Astrocyte (in vitro differentiated cells and primary cell): ENCODE results near the gene INCA1. TPM values are rescaled to one million over a fixed set of nuclear protein-coding genes. Genes with fewer than 3 reads are reported as not detected.
A peak's percentile ranks its signal among the peaks of the same experiment; 100 is the strongest.

ENCODE experiments used
- DNase-seq: peaks from one replicate; pipeline ENCODE4 v3.0.0-alpha.2; 2010; ENCODE audit warnings: low read depth
- FAIRE-seq: peaks from 2 replicates; lab custom pipeline; 2011; peaks lifted over from hg19 to GRCh38; lab: Jason Lieb, UNC
- H2AFZ ChIP-seq: 2 replicates; pipeline ENCODE4 v1.6.0; 2012; ENCODE audit warnings: low read depth, low read length, inconsistent platforms
- H3K27ac ChIP-seq: 2 replicates; pipeline ENCODE4 v1.5.1; 2011; ENCODE audit warnings: low read depth, low read length, inconsistent platforms
- H3K27me3 ChIP-seq: 2 replicates; pipeline ENCODE4 v1.6.0; 2011; ENCODE audit warnings: low read length, inconsistent platforms; ENCODE audit not compliant: insufficient read depth
- H3K36me3 ChIP-seq: 2 replicates; pipeline ENCODE4 v1.5.1; 2011; ENCODE audit warnings: low read length, inconsistent platforms; ENCODE audit not compliant: insufficient read depth
- H3K4me1 ChIP-seq: 2 replicates; pipeline ENCODE4 v1.5.1; 2011; ENCODE audit warnings: low read length, inconsistent platforms; ENCODE audit not compliant: insufficient read depth
- H3K4me2 ChIP-seq: 2 replicates; pipeline ENCODE4 v1.6.0; 2012; ENCODE audit warnings: low read length, inconsistent platforms
- H3K4me3 ChIP-seq: 2 replicates; pipeline ENCODE4 v1.5.1; 2011; ENCODE audit warnings: low read depth, mild to moderate bottlenecking, low read length, inconsistent platforms; ENCODE audit not compliant: insufficient read depth
- H3K79me2 ChIP-seq: 2 replicates; pipeline ENCODE4 v1.6.0; 2012; ENCODE audit warnings: mild to moderate bottlenecking, low read length, inconsistent platforms; ENCODE audit not compliant: insufficient read depth
- H3K9ac ChIP-seq: 2 replicates; pipeline ENCODE4 v1.6.0; 2012; ENCODE audit warnings: mild to moderate bottlenecking, low read length, inconsistent platforms
- H3K9me3 ChIP-seq: 2 replicates; pipeline ENCODE4 v1.5.1; 2012; ENCODE audit warnings: low read depth, mild to moderate bottlenecking, low read length, inconsistent platforms; ENCODE audit not compliant: insufficient read depth
- H4K20me1 ChIP-seq: 2 replicates; pipeline ENCODE4 v1.6.0; 2012; ENCODE audit warnings: low read length, inconsistent platforms; ENCODE audit not compliant: insufficient read depth
- H3K27ac Mint-ChIP-seq: one replicate; pipeline ENCODE4 v1.8.0; 2021; ENCODE audit warnings: mild to moderate bottlenecking, mixed read lengths; ENCODE audit not compliant: unreplicated experiment
- H3K27me3 Mint-ChIP-seq: one replicate; pipeline ENCODE4 v1.8.0; 2021; ENCODE audit warnings: low read depth, mixed read lengths; ENCODE audit not compliant: unreplicated experiment
- H3K36me3 Mint-ChIP-seq: one replicate; pipeline ENCODE4 v1.8.0; 2021; ENCODE audit warnings: low read depth, mixed read lengths; ENCODE audit not compliant: unreplicated experiment
- H3K4me1 Mint-ChIP-seq: one replicate; pipeline ENCODE4 v1.8.0; 2021; ENCODE audit warnings: low read depth, mixed read lengths; ENCODE audit not compliant: unreplicated experiment
- H3K4me3 Mint-ChIP-seq: one replicate; pipeline ENCODE4 v1.8.0; 2021; ENCODE audit warnings: mild to moderate bottlenecking, moderate library complexity, mixed read lengths; ENCODE audit not compliant: unreplicated experiment
- H3K9me3 Mint-ChIP-seq: one replicate; pipeline ENCODE4 v1.8.0; 2021; ENCODE audit warnings: mild to moderate bottlenecking, mixed read lengths; ENCODE audit not compliant: unreplicated experiment
- CTCF ChIP-seq: IDR thresholded peaks from 2 replicates; pipeline ENCODE4 v1.5.1; 2011; ENCODE audit warnings: low read depth, mild to moderate bottlenecking, inconsistent platforms, low read length, moderate library complexity; ENCODE audit not compliant: insufficient read depth
- EZH2 ChIP-seq: IDR thresholded peaks from 2 replicates; pipeline ENCODE4 v1.6.1; 2012; ENCODE audit warnings: mild to moderate bottlenecking, low read length, inconsistent platforms; ENCODE audit not compliant: insufficient read depth
- total RNA-seq: library from RNA; stranded (reverse); gene quantifications from 2 replicates; pipeline ENCODE4 v1.2.1, GENCODE V29; 2021

The INCA1 gene
- total RNA-seq, 1 donor from 2014 or later, result 1.7 TPM

DNA sequence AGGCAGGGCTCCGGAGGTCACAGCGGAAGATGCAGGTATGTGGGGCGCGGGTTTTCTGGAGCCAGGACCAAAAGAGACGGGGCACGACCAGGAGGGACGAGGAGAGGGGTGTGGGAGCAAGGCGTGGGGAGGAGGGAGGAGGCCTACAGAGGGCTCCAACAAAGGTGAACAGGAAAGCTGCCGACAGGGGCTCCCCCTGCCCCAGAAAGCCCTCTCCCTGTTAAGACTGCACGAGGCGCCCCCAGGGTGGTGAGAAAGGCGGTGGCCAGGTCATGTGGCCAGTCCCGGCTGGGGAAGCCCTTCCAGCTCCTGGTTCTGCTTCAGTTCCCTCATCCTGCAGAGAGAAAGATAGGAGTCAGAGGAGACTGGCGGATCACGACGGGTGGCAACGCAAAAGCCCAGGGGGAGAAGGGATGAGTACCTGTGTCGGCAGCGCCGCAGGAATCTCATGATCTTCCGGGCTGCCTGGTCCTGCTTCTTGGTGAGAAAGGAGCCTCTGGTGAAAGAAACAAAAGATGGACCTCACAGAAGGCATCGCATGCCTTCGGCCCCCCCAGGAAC, 28.8 kb downstream of the INCA1 start:
- Histone ChIP-seq H3K27me3 (no peaks in the 10 kb centered on the region), H3K9ac (peak overlapping the region; percentile 93), H3K79me2 (peaks cover 54% of the 10 kb centered on the region), H3K36me3 (peaks cover 6% of the 10 kb centered on the region), H3K9me3 (no peaks in the 10 kb centered on the region), H3K27ac (peak overlapping the region; percentile 87), H4K20me1 (peaks cover 33% of the 10 kb centered on the region), H3K4me2 (peak overlapping the region; percentile 95), H3K4me1 (peaks cover 33% of the 10 kb centered on the region), H2AFZ (no peak overlapping the region), H3K4me3 (peak overlapping the region; percentile 87)
- TF ChIP-seq CTCF (no peak), EZH2 (no peak)
- H3K27me3 Mint-ChIP-seq, result no peaks in the 10 kb centered on the region
- no peak overlapping the region for H3K4me3 Mint-ChIP-seq
- H3K36me3 Mint-ChIP-seq, result peaks cover 25% of the 10 kb centered on the region
- peaks cover 5% of the 10 kb centered on the region for H3K9me3 Mint-ChIP-seq
- DNase-seq (no peak), FAIRE-seq (no peak)
- no peak overlapping the region for H3K27ac Mint-ChIP-seq
- H3K4me1 Mint-ChIP-seq, result peaks cover 29% of the 10 kb centered on the region

GRCh38 chr17:4967539-4968485, 29.5 kb downstream of the INCA1 start, which contains the start of gene SPAG7:
Gene SPAG7 (minus strand): TSS chr17:4967817. CDS start chr17:4967804, 13 bp downstream.
- H3K27ac Mint-ChIP-seq, result no peak within 1 kb of the TSS
- H3K27me3 Mint-ChIP-seq, result no peaks in the 10 kb centered on the region
- Histone ChIP-seq H3K9me3 (no peaks in the 10 kb centered on the region), H3K4me2 (peak within 1 kb of the TSS; percentile 95), H3K9ac (peak within 1 kb of the TSS; percentile 93), H3K4me1 (peaks cover 33% of the 10 kb centered on the region), H3K27ac (peak within 1 kb of the TSS; percentile 97), H3K27me3 (no peaks in the 10 kb centered on the region), H2AFZ (peak within 1 kb of the TSS; percentile 75), H3K4me3 (peak within 1 kb of the TSS; percentile 87), H3K36me3 (peaks cover 4% of the 10 kb centered on the region), H4K20me1 (peaks cover 27% of the 10 kb centered on the region), H3K79me2 (peaks cover 54% of the 10 kb centered on the region)
- DNase-seq, result peak; percentile 94
- no peak within 1 kb of the TSS for H3K4me3 Mint-ChIP-seq
- peaks cover 29% of the 10 kb centered on the region for H3K4me1 Mint-ChIP-seq
- TF ChIP-seq CTCF, result no peak
- no peak for FAIRE-seq
- H3K9me3 Mint-ChIP-seq, result peaks cover 5% of the 10 kb centered on the region
- H3K36me3 Mint-ChIP-seq, result peaks cover 22% of the 10 kb centered on the region
